MM.1S (cell line): ENCODE measurements around the gene MAPRE3.

Source experiments
- DNase-seq: peaks from one replicate; pipeline ENCODE4 v3.0.0-alpha.2; 2015
- H2AFZ ChIP-seq: fragments of 300-600 bp; sonication (generic); 2 replicates; pipeline ENCODE4 v1.6.0; 2016; ENCODE audit warnings: antibody characterized with exemption, low read length
- H3F3A ChIP-seq: fragments of 300-600 bp; sonication (generic); 2 replicates; pipeline ENCODE4 v1.6.1; 2016; ENCODE audit warnings: mild to moderate bottlenecking, antibody characterized with exemption, low read length, moderate library complexity, mixed read lengths; ENCODE audit not compliant: insufficient read depth
- H3K27ac ChIP-seq: fragments of 300-600 bp; sonication (generic); 2 replicates; pipeline ENCODE4 v1.5.1; 2016; ENCODE audit warnings: mild to moderate bottlenecking, low read length
- H3K27me3 ChIP-seq: fragments of 300-600 bp; sonication (generic); replicated peaks from 2 replicates; pipeline ENCODE4 v1.6.0; 2016; ENCODE audit warnings: low read length; ENCODE audit not compliant: insufficient read depth
- H3K36me3 ChIP-seq: fragments of 300-600 bp; sonication (generic); replicated peaks from 2 replicates; pipeline ENCODE4 v1.6.1; 2016; ENCODE audit warnings: mild to moderate bottlenecking, low read length, mixed read lengths; ENCODE audit not compliant: insufficient read depth
- H3K4me1 ChIP-seq: fragments of 300-600 bp; sonication (generic); 2 replicates; pipeline ENCODE4 v1.6.1; 2016; ENCODE audit warnings: low read length, mixed read lengths
- H3K4me2 ChIP-seq: fragments of 300-600 bp; sonication (generic); 2 replicates; pipeline ENCODE4 v1.6.0; 2016; ENCODE audit warnings: low read depth, low read length
- H3K4me3 ChIP-seq: fragments of 300-600 bp; sonication (generic); 2 replicates; pipeline ENCODE4 v1.5.1; 2016; ENCODE audit warnings: low read length, mixed read lengths
- H3K79me2 ChIP-seq: fragments of 300-600 bp; sonication (generic); 2 replicates; pipeline ENCODE4 v1.6.1; 2016; ENCODE audit warnings: mixed run types, low read length, mixed read lengths
- H3K9ac ChIP-seq: fragments of 300-600 bp; sonication (generic); 2 replicates; pipeline ENCODE4 v1.6.1; 2016; ENCODE audit warnings: low read length, mixed read lengths
- H3K9me2 ChIP-seq: fragments of 300-600 bp; sonication (generic); replicated peaks from 2 replicates; pipeline ENCODE4 v1.6.1; 2016; ENCODE audit warnings: mild to moderate bottlenecking, low read length, mixed read lengths; ENCODE audit not compliant: insufficient read depth
- H3K9me3 ChIP-seq: fragments of 300-600 bp; sonication (generic); replicated peaks from 2 replicates; pipeline ENCODE4 v1.6.1; 2016; ENCODE audit warnings: mild to moderate bottlenecking, low read length, mixed read lengths; ENCODE audit not compliant: insufficient read depth
- H4K20me1 ChIP-seq: fragments of 300-600 bp; sonication (generic); 2 replicates; pipeline ENCODE4 v1.6.1; 2016; ENCODE audit warnings: mild to moderate bottlenecking, low read length, moderate library complexity, mixed read lengths; ENCODE audit not compliant: insufficient read depth
- CTCF ChIP-seq: fragments of 300-600 bp; sonication (generic); IDR thresholded peaks from 2 replicates; pipeline ENCODE4 v1.5.1; 2016; ENCODE audit warnings: antibody characterized with exemption, low read length, mixed read lengths
- EZH2 ChIP-seq: fragments of 300-600 bp; sonication (generic); optimal IDR thresholded peaks from 2 replicates; pipeline ENCODE3; 2017; ENCODE audit warnings: low read depth, mild to moderate bottlenecking, antibody characterized with exemption, low read length, mixed read lengths
- EZH2phosphoT487 ChIP-seq: fragments of 300-600 bp; sonication (generic); IDR thresholded peaks from 2 replicates; pipeline ENCODE4 v1.6.1; 2018; ENCODE audit warnings: antibody characterized with exemption, low read length

The MAPRE3 gene

GRCh38 chr2:26970928-26971627 lies 641 bp downstream of the MAPRE3 start:
- H3K9me2 ChIP-seq, result no peaks in the 10 kb centered on the region
- H3F3A ChIP-seq, result no peaks in the 10 kb centered on the region
- no peaks in the 10 kb centered on the region for H3K9me3 ChIP-seq
- no peak overlapping the region for H3K27ac ChIP-seq
- H3K4me3 ChIP-seq, result peak overlapping the region; percentile 69
- H3K36me3 ChIP-seq, result no peaks in the 10 kb centered on the region
- no peaks in the 10 kb centered on the region for H3K4me1 ChIP-seq
- H2AFZ ChIP-seq, result peak overlapping the region; percentile 81
- no peak for DNase-seq
- H3K4me2 ChIP-seq, result peak overlapping the region; percentile 92
- H3K9ac ChIP-seq, result peak overlapping the region; percentile 58; the same call in 1 of the 2 replicates
- no peak for TF ChIP-seq EZH2phosphoT487
- TF ChIP-seq EZH2, result no peak
- TF ChIP-seq CTCF, result no peak
- peaks cover 20% of the 10 kb centered on the region for H3K27me3 ChIP-seq
- H3K79me2 ChIP-seq, result no peaks in the 10 kb centered on the region
- no peaks in the 10 kb centered on the region for H4K20me1 ChIP-seq

- no peaks in the 10 kb centered on the region for H3K9me2 ChIP-seq
- H4K20me1 ChIP-seq, result no peaks in the 10 kb centered on the region
- no peak overlapping the region for H3K27ac ChIP-seq
- no peaks in the 10 kb centered on the region for H3K79me2 ChIP-seq
- no peak overlapping the region for H3K4me2 ChIP-seq
- no peaks in the 10 kb centered on the region for H3F3A ChIP-seq
- no peak overlapping the region for H3K9ac ChIP-seq
- H3K9me3 ChIP-seq, result no peaks in the 10 kb centered on the region
- H2AFZ ChIP-seq, result no peak overlapping the region
- H3K36me3 ChIP-seq, result no peaks in the 10 kb centered on the region
- no peak for DNase-seq
- no peaks in the 10 kb centered on the region for H3K4me1 ChIP-seq
- TF ChIP-seq CTCF (no peak), EZH2phosphoT487 (no peak), EZH2 (no peak)
- H3K27me3 ChIP-seq, result peaks cover 20% of the 10 kb centered on the region
- H3K4me3 ChIP-seq, result no peak overlapping the region
Measured at GRCh38 chr2:26971911-26972786, 1.7 kb downstream of the MAPRE3 start.

GRCh38 chr2:26974352-26974751 lies 3.9 kb downstream of the MAPRE3 start:
- Histone ChIP-seq H3K4me2 (no peak overlapping the region), H4K20me1 (no peaks in the 10 kb centered on the region), H3K79me2 (no peaks in the 10 kb centered on the region), H3K27me3 (peaks cover 3% of the 10 kb centered on the region), H3K4me3 (no peak overlapping the region), H3K4me1 (no peaks in the 10 kb centered on the region), H3F3A (no peaks in the 10 kb centered on the region), H3K36me3 (no peaks in the 10 kb centered on the region), H2AFZ (no peak overlapping the region), H3K9me2 (no peaks in the 10 kb centered on the region), H3K9ac (no peak overlapping the region), H3K27ac (no peak overlapping the region), H3K9me3 (no peaks in the 10 kb centered on the region)
- no peak for DNase-seq
- no peak for TF ChIP-seq EZH2phosphoT487
- TF ChIP-seq CTCF, result no peak
- no peak for TF ChIP-seq EZH2
